GM19463 (cell line): ENCODE measurements around the gene ENTPD2.

Experiments used
- ATAC-seq: cut with Tn5 transposase; IDR thresholded peaks from one replicate; pipeline ENCODE4 v1.9.1; 2021; ENCODE audit warnings: mild to moderate bottlenecking, moderate library complexity; ENCODE audit not compliant: unreplicated experiment

Gene ENTPD2

GRCh38 chr9:137080260-137081122 is 26.6 kb upstream of the ENTPD2 start:
- ATAC-seq, result no peak

DNA sequence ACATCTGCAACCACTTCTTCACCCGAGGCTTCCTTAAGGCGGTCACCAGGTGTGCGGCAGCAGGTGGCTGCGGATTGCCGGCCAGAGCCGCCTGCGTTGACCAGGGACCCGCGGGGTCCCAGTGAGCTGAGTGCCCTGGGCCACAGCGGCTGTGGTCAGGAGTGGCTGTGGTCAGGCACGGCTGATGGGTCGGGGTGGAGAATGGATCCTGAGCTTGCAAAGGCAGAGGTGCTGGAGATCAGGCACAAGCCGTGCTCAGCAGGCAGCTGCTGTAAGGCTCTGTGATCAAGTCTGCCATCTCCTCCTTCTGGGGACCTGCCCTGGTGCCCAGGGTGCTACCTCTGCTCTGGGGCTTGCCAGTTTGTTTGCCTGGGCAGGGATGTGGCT is 25.5 kb upstream of the ENTPD2 start:
- ATAC-seq, result no peak

DNA sequence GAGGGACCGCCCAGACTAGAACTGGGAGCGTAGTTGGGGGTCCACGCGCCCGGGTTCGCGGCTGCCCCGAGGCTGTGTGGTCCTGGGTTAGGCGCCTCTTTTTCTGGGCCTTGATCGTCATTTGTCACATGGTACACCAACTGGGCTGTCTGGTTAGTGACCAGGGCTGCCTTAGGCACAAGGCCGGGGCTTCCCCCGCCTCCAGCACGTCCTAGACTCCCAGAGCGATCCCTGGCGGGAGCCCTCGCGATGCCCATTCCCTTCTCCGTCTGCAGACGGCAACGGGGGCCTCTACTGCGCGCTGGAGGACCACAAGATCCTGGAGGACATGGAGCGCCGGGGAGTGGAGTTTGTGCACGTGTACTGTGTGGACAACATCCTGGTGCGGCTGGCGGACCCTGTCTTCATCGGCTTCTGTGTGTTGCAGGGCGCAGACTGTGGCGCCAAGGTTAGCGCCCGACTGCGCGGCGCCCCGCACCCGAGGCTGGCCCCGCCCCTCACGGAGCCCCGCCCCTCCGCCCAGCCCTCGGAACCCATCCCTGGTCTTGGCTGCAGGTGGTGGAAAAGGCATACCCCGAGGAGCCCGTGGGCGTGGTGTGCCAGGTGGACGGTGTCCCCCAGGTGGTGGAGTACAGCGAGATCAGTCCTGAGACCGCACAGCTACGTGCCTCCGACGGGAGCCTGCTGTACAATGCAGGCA is 25.0 kb upstream of the ENTPD2 start:
- no peak for ATAC-seq

- peak; percentile 19 for ATAC-seq
Measured at GRCh38 chr9:137077758-137078693, 24.2 kb upstream of the ENTPD2 start.

- ATAC-seq, result peak; percentile 50
Measured at GRCh38 chr9:137077010-137077747, 23.3 kb upstream of the ENTPD2 start, which contains the start of gene UAP1L1. Gene UAP1L1, plus strand, starts transcription at chr9:137077517. Its CDS starts 16 bp downstream, at chr9:137077533.

DNA sequence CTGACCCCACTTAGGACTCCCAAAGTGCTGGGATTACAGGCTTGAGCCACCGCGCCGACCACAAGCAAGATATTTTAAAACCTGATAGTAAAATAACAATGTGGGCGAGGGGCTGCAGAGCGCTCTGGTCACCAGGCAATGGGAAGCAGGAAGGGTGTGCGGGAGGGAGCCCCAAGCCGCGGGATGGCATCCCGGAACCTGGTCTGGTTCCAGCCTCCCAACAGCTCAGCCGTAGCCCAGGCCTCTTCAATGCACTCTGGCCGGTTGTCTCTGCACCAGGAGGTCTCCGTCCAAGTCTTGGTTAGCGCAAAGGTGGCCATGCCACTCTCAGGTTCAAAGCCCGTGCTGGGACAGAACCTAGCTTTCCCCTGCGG is 22.8 kb upstream of the ENTPD2 start:
- no peak for ATAC-seq

GRCh38 chr9:137075275-137075775 is 21.5 kb upstream of the ENTPD2 start:
- no peak for ATAC-seq

DNA sequence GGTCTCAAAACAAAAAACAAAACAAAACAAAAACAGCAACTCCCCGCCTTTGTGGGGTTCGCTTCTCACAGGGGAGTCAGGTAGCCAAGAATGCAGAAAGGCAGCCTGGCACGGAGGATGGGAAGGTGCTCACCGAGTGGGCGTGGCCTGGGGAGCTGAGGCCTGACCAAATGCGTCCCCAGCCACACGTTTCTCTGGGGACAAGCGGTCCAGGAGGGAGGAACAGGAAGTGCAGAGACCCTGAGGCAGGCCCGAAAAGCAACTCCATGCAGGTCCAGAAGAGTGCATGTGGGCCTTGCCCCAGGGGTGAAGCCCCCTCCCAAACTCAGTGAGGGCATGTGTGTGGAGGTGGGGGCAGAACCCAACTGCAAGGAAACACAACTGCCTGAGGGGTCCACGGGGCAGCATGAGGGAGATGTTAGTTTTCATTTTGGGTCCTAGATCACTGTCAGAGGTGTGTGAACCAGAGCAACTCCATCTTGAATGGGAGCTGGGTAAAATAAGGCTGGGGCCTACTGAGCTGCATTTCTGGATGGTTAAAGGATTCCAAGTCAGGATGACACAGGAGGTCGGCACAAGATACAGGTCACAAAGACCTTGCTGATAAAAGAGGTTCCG is 20.9 kb upstream of the ENTPD2 start:
- ATAC-seq, result no peak

DNA sequence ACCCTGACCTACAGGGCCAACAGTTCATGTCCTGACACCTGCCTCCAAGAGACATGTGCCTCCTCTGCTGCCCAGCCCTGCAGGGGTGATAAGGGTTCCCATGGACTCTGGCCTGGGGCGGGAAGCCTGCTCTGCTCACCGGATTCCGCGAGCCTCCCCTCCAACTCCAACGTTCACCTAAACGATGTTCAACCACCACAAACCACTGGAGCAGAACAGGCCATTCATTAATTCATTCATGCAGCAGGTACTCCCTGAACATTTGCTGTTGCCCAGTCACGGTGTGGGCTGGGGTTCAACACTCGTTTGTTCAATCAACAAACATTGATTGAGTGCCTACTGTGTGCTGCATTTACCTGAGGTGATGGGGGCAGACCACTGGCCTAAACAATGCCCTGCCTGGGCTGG is 20.1 kb upstream of the ENTPD2 start:
- ATAC-seq, result no peak

DNA sequence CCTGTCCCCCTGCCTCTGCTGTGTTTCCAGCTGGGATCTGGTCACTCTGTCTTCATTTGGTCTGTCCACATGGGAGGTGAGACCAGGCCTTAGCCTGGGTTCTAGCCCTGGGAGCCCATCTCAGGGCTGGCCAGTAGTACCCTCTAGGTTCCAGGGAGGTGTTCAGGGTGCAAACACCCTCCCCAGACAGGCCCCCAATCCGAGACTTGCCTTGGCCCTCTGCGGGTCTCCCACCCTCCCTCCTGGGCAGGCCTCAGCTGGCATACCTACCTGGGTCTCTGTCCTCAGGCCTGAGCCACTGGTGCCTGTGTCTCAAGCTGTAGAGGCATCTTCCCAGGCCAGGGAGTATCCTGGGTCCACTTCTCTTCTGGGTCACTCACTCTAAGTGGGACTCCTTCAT is 17.4 kb upstream of the ENTPD2 start:
- no peak for ATAC-seq

DNA sequence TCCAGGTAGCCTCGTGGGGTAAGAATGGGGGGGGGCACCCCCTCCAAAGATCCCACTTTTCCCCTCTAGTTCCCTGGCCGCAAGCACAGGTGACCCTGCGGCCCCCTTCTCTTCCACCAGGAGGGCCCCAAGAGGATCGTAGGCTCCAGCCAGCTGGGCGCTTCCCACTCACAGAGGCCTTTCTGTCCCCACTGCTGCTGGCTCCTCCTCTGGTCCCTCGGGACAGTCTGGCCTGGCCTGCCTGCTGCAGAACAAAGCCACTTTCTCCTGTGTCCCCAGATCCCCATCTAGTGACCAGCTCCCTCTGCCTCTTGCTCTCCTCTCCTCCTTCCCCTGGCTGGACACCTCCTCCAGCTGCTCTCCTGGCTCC is 17.0 kb upstream of the ENTPD2 start:
- ATAC-seq, result no peak

DNA sequence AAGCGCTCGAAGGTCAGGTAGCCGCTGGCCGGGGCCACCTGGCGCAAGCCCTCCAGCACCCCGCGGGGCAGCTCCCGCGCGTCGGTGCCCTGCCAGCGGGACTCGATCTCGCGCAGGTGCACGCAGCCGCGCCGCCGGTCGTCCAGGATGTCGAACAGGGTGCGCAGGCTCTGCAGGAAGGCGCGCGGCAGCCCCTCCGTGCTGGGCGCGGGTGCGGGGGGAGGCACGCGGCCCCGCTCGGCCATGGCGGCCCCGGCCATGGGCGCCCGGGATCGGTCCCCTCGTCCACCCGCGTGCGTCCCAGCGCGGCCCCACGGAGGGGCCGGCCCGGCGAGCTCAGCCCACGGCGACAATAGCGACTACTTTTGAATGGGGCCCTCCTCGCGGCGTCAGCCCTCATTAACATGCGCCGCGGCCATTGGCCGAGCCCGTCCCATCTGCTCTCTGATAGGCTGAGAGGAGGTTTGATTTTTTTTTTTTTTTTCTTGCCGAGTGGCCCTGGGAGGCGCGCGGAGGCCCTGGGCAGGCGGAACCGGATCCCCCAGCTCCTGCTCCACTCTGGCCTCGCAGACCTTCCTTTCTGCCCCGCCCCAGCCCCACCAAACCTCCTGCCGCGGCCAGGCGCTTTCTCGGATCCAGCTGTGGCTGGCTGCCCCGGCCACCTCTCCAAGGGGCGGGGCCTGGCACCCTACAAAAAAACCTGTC is 16.5 kb upstream of the ENTPD2 start, which contains the start of gene SAPCD2:
SAPCD2 (minus strand) TSS at position 357 of the 705 bp plus-strand sequence; CDS start at position 260, 97 bp downstream.
- peak; percentile 70 for ATAC-seq

GRCh38 chr9:137069508-137070091 is 15.7 kb upstream of the ENTPD2 start:
- ATAC-seq, result no peak

DNA sequence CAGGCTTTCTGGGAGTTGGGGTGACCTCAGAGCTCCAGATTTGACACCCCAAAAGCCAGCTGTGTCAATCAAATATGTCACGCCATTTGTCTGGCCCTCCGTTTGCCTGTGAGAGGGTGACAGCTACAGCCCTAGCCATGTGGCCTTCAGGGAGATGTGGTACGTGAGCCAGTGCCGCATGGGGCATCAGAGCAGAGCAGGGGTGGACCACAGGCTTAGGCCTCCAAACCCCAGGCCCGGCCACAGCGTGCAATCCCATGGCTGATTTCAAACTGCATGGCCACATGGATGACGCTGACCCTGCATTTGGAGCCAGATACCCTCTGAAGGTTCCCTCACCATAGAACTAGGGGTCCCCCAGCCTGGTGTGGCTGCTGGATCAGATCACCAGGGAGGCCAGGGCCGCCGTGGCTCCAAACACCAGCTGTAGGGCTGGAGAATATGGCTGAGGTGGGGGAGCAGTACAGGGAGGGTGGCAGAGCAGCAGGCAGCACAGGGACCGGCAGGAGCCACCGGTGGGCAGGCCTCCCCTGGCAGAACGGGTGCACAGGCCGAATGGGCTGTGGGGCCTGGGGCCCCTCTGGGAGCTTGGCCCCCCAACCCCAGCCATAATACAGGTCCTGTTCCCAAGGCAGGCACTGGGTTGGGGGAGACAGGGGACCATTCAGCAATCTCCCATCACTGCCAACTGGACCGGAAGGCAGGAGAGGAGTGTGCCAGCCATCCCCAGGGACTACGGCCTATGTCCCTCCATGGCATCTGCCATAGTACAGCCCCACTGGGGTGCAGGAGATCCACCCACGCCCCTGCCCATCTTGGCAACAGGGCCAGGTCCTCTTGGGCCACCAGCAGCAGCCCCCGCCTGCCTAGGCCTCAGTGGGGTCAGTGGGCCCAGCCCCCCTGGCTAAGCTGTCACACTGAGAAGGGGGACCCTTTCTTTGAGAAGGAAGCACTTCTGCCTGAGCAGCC is 15.0 kb upstream of the ENTPD2 start:
- no peak for ATAC-seq

DNA sequence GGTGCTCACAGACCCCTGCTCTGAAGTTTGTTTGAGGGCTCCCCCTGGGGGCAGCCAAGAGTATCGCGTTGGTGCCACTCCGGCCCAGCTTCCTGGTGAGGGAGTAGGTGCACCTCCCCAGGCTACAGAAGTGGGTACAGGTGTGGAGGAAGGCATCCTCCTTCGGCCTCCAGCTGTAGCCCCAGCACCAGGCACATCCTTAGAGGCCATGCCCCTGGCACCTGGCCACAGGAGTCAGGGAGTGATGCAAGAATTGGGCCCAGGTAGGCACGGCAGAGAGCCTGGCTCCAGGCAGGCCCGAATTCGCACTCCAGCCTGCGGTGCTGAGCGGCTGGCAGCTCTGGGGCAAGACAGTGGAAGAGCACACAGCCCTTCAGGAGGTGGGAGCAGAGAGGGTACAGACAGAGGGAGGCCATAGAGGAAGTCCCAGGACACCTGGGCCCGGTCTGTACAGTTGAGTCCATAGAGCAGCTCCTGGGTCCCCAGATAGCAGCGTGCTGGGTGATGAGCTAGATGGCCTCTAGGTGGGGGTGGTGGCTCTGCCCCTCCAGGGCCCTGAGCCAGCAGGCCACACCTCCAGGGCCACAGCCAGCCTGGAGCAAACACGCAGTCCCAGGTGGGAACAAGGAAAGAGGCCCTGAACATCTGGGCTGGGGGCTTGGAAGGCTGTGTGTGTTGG is 14.1 kb upstream of the ENTPD2 start:
- no peak for ATAC-seq

DNA sequence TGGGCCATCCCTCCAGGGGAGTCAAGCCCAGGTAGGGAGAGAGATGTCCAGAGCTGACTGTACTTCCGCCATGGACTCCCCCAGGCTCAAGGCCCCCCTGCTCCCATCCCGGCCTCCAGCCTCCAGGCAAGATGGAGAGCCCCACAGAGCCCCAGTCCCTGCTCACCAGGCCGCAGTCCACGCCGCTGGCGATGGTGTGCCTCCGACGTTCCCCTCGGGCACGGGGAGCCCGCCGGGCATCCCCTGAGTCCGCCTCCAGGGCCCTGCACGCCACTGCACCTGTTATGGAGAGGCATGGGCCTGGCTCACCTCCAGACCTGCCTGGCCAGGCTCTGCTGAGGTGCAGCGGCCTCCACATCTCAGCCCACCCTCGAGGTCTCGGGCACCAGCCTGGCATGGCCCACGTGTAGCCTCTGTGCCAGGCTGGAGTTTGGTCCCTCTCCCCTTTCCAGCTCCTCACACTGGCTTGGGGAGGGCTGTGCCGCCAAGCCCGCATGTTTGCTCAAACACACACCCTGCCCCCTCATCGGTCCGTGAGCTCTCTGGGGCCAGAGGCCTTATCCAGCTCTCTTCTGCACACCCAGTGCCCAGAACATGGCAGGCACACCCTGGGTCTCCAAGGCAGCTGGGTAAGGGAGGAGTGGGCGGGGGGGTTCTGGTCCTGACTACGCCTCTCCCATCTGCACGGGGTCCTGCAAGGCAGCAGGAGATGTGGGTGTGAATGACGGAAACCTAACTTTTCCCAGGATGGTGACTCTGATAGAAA is 12.4 kb upstream of the ENTPD2 start:
- ATAC-seq, result no peak
